ENCODE data around the gene SF3B2.
"Not testable (repeated sequence)": the region's sequence is repeated elsewhere in the genome, so short reads cannot be mapped to it uniquely, and the experiment has no call there.

The SF3B2 gene

DNA sequence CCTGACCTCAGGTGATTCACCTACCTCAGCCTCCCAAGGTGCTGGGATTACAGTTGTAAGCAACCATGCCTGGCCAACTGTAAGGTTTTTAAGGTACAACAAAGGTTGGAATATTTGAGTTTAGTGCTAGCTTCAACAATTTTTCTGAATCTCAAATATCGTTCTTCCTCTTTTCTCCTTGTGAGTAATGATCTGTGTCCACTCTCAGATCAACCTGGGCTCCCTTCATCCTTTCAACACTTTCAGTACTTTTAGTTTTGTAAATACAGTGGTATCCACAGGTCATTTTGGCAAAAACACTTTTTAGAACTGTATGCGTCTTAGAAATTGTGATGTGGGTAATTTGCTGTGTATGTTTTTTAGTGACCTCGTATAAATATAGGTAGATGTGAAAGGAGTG lies 25.8 kb downstream of the SF3B2 start:
- H3K79me2 ChIP-seq (ENCODE audit: low read length), result no peaks in the 10 kb centered on the region
- no peak overlapping the region for H3K9ac ChIP-seq (ENCODE audit: low read length)
- TF ChIP-seq EZH2phosphoT487 (IDR thresholded peaks at IDR 0.05; ENCODE audit: low read depth) (no peak), CTCF (IDR thresholded peaks at IDR 0.05; ENCODE audit: low read depth, low read length) (no peak)

GRCh38 chr11:66078949-66079348 lies 26.8 kb downstream of the SF3B2 start:
- H3K4me1 ChIP-seq (ENCODE audit: low read length), result peaks cover 18% of the 10 kb centered on the region
- not testable (repeated sequence) for H4K20me1 ChIP-seq (ENCODE audit: insufficient read depth, low read length); H2AFZ ChIP-seq (ENCODE audit: low read depth, low read length); H3K27ac ChIP-seq (ENCODE audit: low read length); H3K9ac ChIP-seq (ENCODE audit: low read length); H3K27me3 ChIP-seq (ENCODE audit: low read depth, low read length); H3K9me3 ChIP-seq (ENCODE audit: insufficient read depth, low read length); H3K4me2 ChIP-seq (ENCODE audit: low read length); H3K36me3 ChIP-seq (replicated peaks; ENCODE audit: low read depth, low read length); H3K79me2 ChIP-seq (ENCODE audit: low read length); H3K4me3 ChIP-seq (ENCODE audit: low read length)

More for the DNA sequence above, 25.8 kb downstream of the SF3B2 start:
- no peak overlapping the region for H2AFZ ChIP-seq (ENCODE audit: low read depth, low read length)
- H3K9me3 ChIP-seq (ENCODE audit: insufficient read depth, low read length), result no peaks in the 10 kb centered on the region
- no peak overlapping the region for H3K4me3 ChIP-seq (ENCODE audit: low read length)
- H4K20me1 ChIP-seq (ENCODE audit: insufficient read depth, low read length), result no peaks in the 10 kb centered on the region; the same call in 1 of the 2 replicates
- H3K36me3 ChIP-seq (replicated peaks; ENCODE audit: low read depth, low read length), result no peaks in the 10 kb centered on the region
- no peaks in the 10 kb centered on the region for H3K27me3 ChIP-seq (ENCODE audit: low read depth, low read length)
- peaks cover 18% of the 10 kb centered on the region for H3K4me1 ChIP-seq (ENCODE audit: low read length)
- no peak overlapping the region for H3K4me2 ChIP-seq (ENCODE audit: low read length)
- no peak overlapping the region for H3K27ac ChIP-seq (ENCODE audit: low read length)

DNA sequence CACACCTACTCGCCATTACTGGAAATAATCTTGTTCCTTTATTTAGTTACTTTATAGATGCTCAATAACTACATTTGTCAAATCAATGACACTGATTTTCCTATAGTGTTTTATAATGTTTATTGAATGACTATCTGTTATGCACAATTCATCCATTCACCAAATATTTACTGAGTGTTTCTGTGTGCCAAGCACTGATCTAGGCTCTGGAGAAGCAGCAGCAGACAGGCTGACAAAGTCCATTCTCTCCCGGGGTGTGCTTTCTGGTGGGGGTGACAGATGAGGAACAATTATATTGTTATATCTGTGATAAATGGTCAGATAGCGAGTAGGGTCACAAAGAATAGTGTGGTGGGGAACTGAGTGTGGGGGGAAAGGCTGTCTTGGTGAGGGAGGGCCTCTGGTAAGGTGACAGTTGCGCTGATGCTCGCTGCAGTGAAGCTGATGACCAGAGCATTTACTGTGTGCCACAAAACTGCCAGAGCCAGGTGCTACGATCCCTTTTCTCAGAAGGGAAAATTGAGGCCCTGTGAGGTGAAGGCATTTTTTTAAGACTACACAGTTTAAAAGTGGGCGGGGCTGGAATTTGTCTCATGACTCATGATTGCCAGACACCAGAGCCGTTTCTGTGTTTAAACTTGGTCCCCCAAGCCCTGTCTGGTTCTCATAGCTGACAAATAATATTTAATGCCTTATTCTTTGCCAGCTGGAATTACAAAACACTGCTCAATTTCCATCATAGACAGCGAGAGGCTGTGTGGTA lies 28.1 kb downstream of the SF3B2 start:
- TF ChIP-seq CTCF (IDR thresholded peaks at IDR 0.05; ENCODE audit: low read depth, low read length) (no peak), EZH2phosphoT487 (IDR thresholded peaks at IDR 0.05; ENCODE audit: low read depth) (no peak)
- Histone ChIP-seq H3K4me3 (ENCODE audit: low read length) (no peak overlapping the region), H3K4me2 (ENCODE audit: low read length) (no peak overlapping the region), H3K4me1 (ENCODE audit: low read length) (peaks cover 18% of the 10 kb centered on the region), H3K9me3 (ENCODE audit: insufficient read depth, low read length) (no peaks in the 10 kb centered on the region), H4K20me1 (ENCODE audit: insufficient read depth, low read length) (no peaks in the 10 kb centered on the region; the same call in 1 of the 2 replicates), H3K9ac (ENCODE audit: low read length) (no peak overlapping the region), H3K79me2 (ENCODE audit: low read length) (no peaks in the 10 kb centered on the region), H3K36me3 (replicated peaks; ENCODE audit: low read depth, low read length) (no peaks in the 10 kb centered on the region), H3K27me3 (ENCODE audit: low read depth, low read length) (no peaks in the 10 kb centered on the region), H2AFZ (ENCODE audit: low read depth, low read length) (no peak overlapping the region), H3K27ac (ENCODE audit: low read length) (no peak overlapping the region)

GRCh38 chr11:66081505-66081904 lies 29.3 kb downstream of the SF3B2 start:
- TF ChIP-seq CTCF (IDR thresholded peaks at IDR 0.05; ENCODE audit: low read depth, low read length) (no peak), EZH2phosphoT487 (IDR thresholded peaks at IDR 0.05; ENCODE audit: low read depth) (no peak)
- no peaks in the 10 kb centered on the region for H3K36me3 ChIP-seq (replicated peaks; ENCODE audit: low read depth, low read length)
- H3K27ac ChIP-seq (ENCODE audit: low read length), result peak overlapping the region; percentile 1; the same call in 1 of the 2 replicates
- H2AFZ ChIP-seq (ENCODE audit: low read depth, low read length), result no peak overlapping the region
- H4K20me1 ChIP-seq (ENCODE audit: insufficient read depth, low read length), result no peaks in the 10 kb centered on the region; the same call in 1 of the 2 replicates
- H3K9ac ChIP-seq (ENCODE audit: low read length), result peak overlapping the region; percentile 2; the same call in 1 of the 2 replicates
- H3K4me3 ChIP-seq (ENCODE audit: low read length), result peak overlapping the region; percentile 22
- H3K9me3 ChIP-seq (ENCODE audit: insufficient read depth, low read length), result no peaks in the 10 kb centered on the region
- no peaks in the 10 kb centered on the region for H3K79me2 ChIP-seq (ENCODE audit: low read length)
- H3K4me2 ChIP-seq (ENCODE audit: low read length), result peak overlapping the region; percentile 57
- peaks cover 18% of the 10 kb centered on the region for H3K4me1 ChIP-seq (ENCODE audit: low read length)
- no peaks in the 10 kb centered on the region for H3K27me3 ChIP-seq (ENCODE audit: low read depth, low read length)
